ENCODE measurements around the gene SRCIN1.
A peak's percentile ranks its signal among the peaks of the same experiment; 100 is the strongest.

DNA sequence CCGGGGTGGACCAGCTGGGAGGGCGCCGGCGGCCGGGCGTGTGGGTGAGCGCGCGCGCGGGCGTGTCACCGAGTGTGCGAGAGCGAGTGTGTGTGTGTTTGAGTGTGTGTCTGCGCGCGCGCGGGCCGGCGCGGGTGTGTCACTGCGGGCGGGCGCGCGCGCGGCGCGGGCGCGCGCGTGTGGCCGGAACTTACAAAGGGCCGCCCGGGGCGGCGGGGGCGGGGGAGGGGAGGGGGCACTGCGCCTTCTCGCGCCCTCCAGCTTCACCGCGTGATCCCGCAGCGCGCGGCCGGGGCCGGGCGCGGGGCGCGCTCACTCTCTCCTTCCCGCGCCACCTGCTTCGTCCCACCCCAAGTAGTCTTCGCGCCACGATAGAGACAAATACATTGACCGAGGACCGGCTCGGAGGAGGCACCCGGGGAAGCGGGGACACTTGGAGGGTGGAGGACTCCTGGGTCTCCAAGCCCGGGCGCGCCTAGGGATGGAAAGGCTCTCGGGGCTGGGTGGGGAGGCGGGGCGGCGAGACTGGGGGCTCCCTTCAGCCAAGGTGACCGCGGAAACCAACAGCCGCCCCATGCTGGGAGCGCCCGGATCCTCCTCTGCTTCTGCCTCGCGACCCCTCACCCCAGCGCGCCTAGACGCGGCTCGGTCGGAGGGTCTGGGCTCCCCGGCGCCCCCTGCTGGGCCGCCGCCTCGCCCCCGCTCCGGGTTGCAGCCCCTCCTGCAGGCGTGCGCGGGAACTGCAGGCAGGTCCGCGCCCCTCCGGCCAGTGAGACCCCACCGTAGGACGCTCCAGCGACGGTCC lies at the start of gene SRCIN1:
- TF ChIP-seq, protein P1, sequence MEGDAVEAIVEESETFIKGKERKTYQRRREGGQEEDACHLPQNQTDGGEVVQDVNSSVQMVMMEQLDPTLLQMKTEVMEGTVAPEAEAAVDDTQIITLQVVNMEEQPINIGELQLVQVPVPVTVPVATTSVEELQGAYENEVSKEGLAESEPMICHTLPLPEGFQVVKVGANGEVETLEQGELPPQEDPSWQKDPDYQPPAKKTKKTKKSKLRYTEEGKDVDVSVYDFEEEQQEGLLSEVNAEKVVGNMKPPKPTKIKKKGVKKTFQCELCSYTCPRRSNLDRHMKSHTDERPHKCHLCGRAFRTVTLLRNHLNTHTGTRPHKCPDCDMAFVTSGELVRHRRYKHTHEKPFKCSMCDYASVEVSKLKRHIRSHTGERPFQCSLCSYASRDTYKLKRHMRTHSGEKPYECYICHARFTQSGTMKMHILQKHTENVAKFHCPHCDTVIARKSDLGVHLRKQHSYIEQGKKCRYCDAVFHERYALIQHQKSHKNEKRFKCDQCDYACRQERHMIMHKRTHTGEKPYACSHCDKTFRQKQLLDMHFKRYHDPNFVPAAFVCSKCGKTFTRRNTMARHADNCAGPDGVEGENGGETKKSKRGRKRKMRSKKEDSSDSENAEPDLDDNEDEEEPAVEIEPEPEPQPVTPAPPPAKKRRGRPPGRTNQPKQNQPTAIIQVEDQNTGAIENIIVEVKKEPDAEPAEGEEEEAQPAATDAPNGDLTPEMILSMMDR (IDR thresholded peaks at IDR 0.05): peak; percentile 75 to 90 (median 81)
- no peak for TF ChIP-seq POLR2A (IDR thresholded peaks at IDR 0.05)

Data from breast epithelium (tissue), 3 donors.